ENCODE results near the gene METTL16.

DNA sequence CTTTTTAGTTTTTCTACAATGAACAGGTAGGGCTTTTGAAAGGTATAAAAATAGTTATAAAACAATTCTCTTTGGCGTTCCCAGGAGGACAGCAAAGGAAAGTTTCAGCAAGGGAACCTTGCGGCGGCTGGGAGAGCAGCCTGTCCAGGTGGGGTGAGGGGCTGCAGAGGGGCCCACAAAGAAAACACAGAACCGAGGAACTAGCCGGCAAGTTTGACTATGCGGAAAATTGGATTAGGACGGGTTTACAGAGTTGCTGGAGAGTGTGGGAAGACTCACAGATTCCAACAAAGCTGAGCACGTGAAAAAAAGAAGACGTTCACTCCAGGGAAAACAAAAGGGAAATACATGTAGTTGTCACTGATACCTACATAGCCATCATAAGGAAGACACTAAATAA, 40.2 kb upstream of the METTL16 start:
- TF ChIP-seq, protein P1, sequence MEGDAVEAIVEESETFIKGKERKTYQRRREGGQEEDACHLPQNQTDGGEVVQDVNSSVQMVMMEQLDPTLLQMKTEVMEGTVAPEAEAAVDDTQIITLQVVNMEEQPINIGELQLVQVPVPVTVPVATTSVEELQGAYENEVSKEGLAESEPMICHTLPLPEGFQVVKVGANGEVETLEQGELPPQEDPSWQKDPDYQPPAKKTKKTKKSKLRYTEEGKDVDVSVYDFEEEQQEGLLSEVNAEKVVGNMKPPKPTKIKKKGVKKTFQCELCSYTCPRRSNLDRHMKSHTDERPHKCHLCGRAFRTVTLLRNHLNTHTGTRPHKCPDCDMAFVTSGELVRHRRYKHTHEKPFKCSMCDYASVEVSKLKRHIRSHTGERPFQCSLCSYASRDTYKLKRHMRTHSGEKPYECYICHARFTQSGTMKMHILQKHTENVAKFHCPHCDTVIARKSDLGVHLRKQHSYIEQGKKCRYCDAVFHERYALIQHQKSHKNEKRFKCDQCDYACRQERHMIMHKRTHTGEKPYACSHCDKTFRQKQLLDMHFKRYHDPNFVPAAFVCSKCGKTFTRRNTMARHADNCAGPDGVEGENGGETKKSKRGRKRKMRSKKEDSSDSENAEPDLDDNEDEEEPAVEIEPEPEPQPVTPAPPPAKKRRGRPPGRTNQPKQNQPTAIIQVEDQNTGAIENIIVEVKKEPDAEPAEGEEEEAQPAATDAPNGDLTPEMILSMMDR (IDR thresholded peaks at IDR 0.05) = no peak
- TF ChIP-seq POLR2A (IDR thresholded peaks at IDR 0.05) (no peak), POLR2AphosphoS5 (IDR thresholded peaks at IDR 0.05) (no peak), EP300 (IDR thresholded peaks at IDR 0.05) (no peak)
